H9 (cell line): ENCODE measurements around the gene RARA. TPM values are rescaled to one million over a fixed set of nuclear protein-coding genes. Genes with fewer than 3 reads are reported as not detected.

Experiments used
- DNase-seq: peaks from one replicate; pipeline ENCODE4 v3.0.0-alpha.2; 2017
- H2AFZ ChIP-seq: one replicate; pipeline ENCODE4 v1.6.1; 2013; ENCODE audit warnings: mild to moderate bottlenecking, low read length, control low read depth, moderate library complexity
- H2AK5ac ChIP-seq: 2 replicates; pipeline ENCODE4 v1.6.1; 2013; ENCODE audit warnings: low read length, control low read depth, mixed read lengths; ENCODE audit not compliant: insufficient read length
- H2BK120ac ChIP-seq: one replicate; pipeline ENCODE4 v1.6.1; 2013; ENCODE audit warnings: low read depth, mild to moderate bottlenecking, low read length, control low read depth, inconsistent platforms; ENCODE audit not compliant: poor library complexity, severe bottlenecking
- H2BK12ac ChIP-seq: 2 replicates; pipeline ENCODE4 v1.6.1; 2013; ENCODE audit warnings: low read length, control low read depth, mixed read lengths, low read depth; ENCODE audit not compliant: insufficient read length
- H2BK15ac ChIP-seq: 2 replicates; pipeline ENCODE4 v1.6.1; 2013; ENCODE audit warnings: low read depth, low read length, control low read depth
- H2BK20ac ChIP-seq: one replicate; pipeline ENCODE4 v1.6.1; 2013; ENCODE audit warnings: low read depth, mild to moderate bottlenecking, low read length, control low read depth, inconsistent platforms; ENCODE audit not compliant: poor library complexity, severe bottlenecking
- H2BK5ac ChIP-seq: 2 replicates; pipeline ENCODE4 v1.6.1; 2013; ENCODE audit warnings: low read length, control low read depth, mixed read lengths; ENCODE audit not compliant: insufficient read length
- H3K14ac ChIP-seq: 2 replicates; pipeline ENCODE4 v1.6.1; 2013; ENCODE audit warnings: low read length, control low read depth; ENCODE audit not compliant: insufficient read depth
- H3K18ac ChIP-seq: 2 replicates; pipeline ENCODE4 v1.6.1; 2013; ENCODE audit warnings: low read depth, mild to moderate bottlenecking, mixed read lengths, low read length, control low read depth; ENCODE audit not compliant: insufficient read length
- H3K23ac ChIP-seq: 2 replicates; pipeline ENCODE4 v1.6.1; 2013; ENCODE audit warnings: low read length, control low read depth, mixed read lengths, low read depth; ENCODE audit not compliant: insufficient read length
- H3K23me2 ChIP-seq: 2 replicates; pipeline ENCODE4 v1.6.1; 2013; ENCODE audit warnings: low read depth, mild to moderate bottlenecking, mixed read lengths, low read length, control low read depth; ENCODE audit not compliant: insufficient read length, poor library complexity, severe bottlenecking
- H3K27ac ChIP-seq: 2 replicates; pipeline ENCODE4 v1.5.1; 2013; ENCODE audit warnings: low read length, control low read depth, mixed read lengths, low read depth; ENCODE audit not compliant: insufficient read length
- H3K27me3 ChIP-seq: 2 replicates; pipeline ENCODE4 v1.6.1; 2013; ENCODE audit warnings: low read length, control low read depth, inconsistent platforms; ENCODE audit not compliant: insufficient read depth
- H3K4ac ChIP-seq: 2 replicates; pipeline ENCODE4 v1.6.1; 2013; ENCODE audit warnings: low read depth, mild to moderate bottlenecking, control low read depth, inconsistent platforms, low read length, moderate library complexity
- H3K4me1 ChIP-seq: 2 replicates; pipeline ENCODE4 v1.6.1; 2013; ENCODE audit warnings: low read length, control low read depth, inconsistent platforms; ENCODE audit not compliant: insufficient read depth
- H3K4me2 ChIP-seq: 2 replicates; pipeline ENCODE4 v1.6.1; 2013; ENCODE audit warnings: low read length, control low read depth, mixed read lengths; ENCODE audit not compliant: insufficient read length, insufficient read depth
- H3K56ac ChIP-seq: 2 replicates; pipeline ENCODE4 v1.6.1; 2013; ENCODE audit warnings: low read depth, mild to moderate bottlenecking, mixed read lengths, low read length, control low read depth; ENCODE audit not compliant: insufficient read length
- H3K79me1 ChIP-seq: 2 replicates; pipeline ENCODE4 v1.6.1; 2013; ENCODE audit warnings: low read depth, mild to moderate bottlenecking, moderate library complexity, low read length, control low read depth, inconsistent platforms; ENCODE audit not compliant: insufficient read depth, poor library complexity, severe bottlenecking
- H3K79me2 ChIP-seq: 2 replicates; pipeline ENCODE4 v1.6.1; 2013; ENCODE audit warnings: low read length, control low read depth, inconsistent platforms; ENCODE audit not compliant: insufficient read depth
- H3K9ac ChIP-seq: 2 replicates; pipeline ENCODE4 v1.6.1; 2013; ENCODE audit warnings: low read length, control low read depth, mixed read lengths; ENCODE audit not compliant: insufficient read length; ENCODE audit errors: extremely low read depth
- H3K9me3 ChIP-seq: one replicate; pipeline ENCODE4 v1.6.1; 2013; ENCODE audit warnings: low read depth, low read length, inconsistent platforms; ENCODE audit not compliant: control insufficient read depth
- H3T11ph ChIP-seq: one replicate; pipeline ENCODE4 v1.6.1; 2013; ENCODE audit warnings: mild to moderate bottlenecking, low read length, control low read depth, inconsistent platforms
- H4K20me1 ChIP-seq: one replicate; pipeline ENCODE4 v1.6.1; 2013; ENCODE audit not compliant: control insufficient read depth, insufficient read length, insufficient read depth
- H4K5ac ChIP-seq: 2 replicates; pipeline ENCODE4 v1.6.1; 2013; ENCODE audit warnings: low read depth, mild to moderate bottlenecking, mixed read lengths, low read length, control low read depth; ENCODE audit not compliant: insufficient read length
- H4K8ac ChIP-seq: replicated peaks from 2 replicates; pipeline ENCODE4 v1.6.1; 2013; ENCODE audit warnings: low read length, control low read depth, mixed read lengths, low read depth; ENCODE audit not compliant: insufficient read length
- H4K91ac ChIP-seq: 2 replicates; pipeline ENCODE4 v1.6.1; 2013; ENCODE audit warnings: low read depth, mild to moderate bottlenecking, moderate library complexity, mixed read lengths, low read length, control low read depth; ENCODE audit not compliant: insufficient read length
- H3K27ac Mint-ChIP-seq, 3 experiments: 2 replicates in 2 of 3; 3 replicates in 1 of 3; pipeline ENCODE4 v1.8.0; 2020 to 2021; ENCODE audit warnings: mixed read lengths in 3 of 3, mild to moderate bottlenecking in 1 of 3, moderate library complexity in 1 of 3
- H3K27me3 Mint-ChIP-seq: 2 replicates; pipeline ENCODE4 v1.8.0; 2021; ENCODE audit warnings: low read depth, mild to moderate bottlenecking, moderate library complexity, mixed read lengths
- H3K36me3 Mint-ChIP-seq, 3 experiments: 2 replicates in 2 of 3; 3 replicates in 1 of 3; pipeline ENCODE4 v1.8.0; 2020 to 2021; ENCODE audit warnings: low read depth in 3 of 3, mixed read lengths in 3 of 3; ENCODE audit not compliant: insufficient read depth in 1 of 3
- H3K4me1 Mint-ChIP-seq, 2 experiments: 2 replicates each; pipeline ENCODE4 v1.8.0; 2020; ENCODE audit warnings: mixed read lengths in 2 of 2
- H3K4me3 Mint-ChIP-seq, 2 experiments: 2 replicates in 1 of 2; 3 replicates in 1 of 2; pipeline ENCODE4 v1.8.0; 2020 to 2021; ENCODE audit warnings: mild to moderate bottlenecking in 2 of 2, mixed read lengths in 2 of 2, moderate library complexity in 1 of 2
- H3K9me3 Mint-ChIP-seq, 2 experiments: 2 replicates in 1 of 2; 3 replicates in 1 of 2; pipeline ENCODE4 v1.8.0; 2020; ENCODE audit warnings: mild to moderate bottlenecking in 2 of 2, mixed read lengths in 2 of 2, moderate library complexity in 1 of 2
- WGBS: extraction: QIAGEN DNeasy Blood & Tissue Kit; methylation state at CpG from one replicate; pipeline ENCODE4 v1.1.7; 2013; ENCODE audit warnings: missing lambda C conversion rate, low lambda C conversion rate, mixed read lengths; ENCODE audit not compliant: insufficient read length; ENCODE audit errors: extremely low coverage; 5-methylcytosine and 5-hydroxymethylcytosine counted together
- total RNA-seq: library from RNA; stranded (reverse); gene quantifications from 2 replicates; pipeline ENCODE4 v1.2.1, GENCODE V29; 2021
- TF ChIP-seq, protein P1 (sequence below): fragments of 200-600 bp; sonication (generic); conservative IDR thresholded peaks from 3 replicates; pipeline ENCODE4 v1.8.0; 2021; ENCODE audit warnings: antibody characterized with exemption, mild to moderate bottlenecking

The RARA gene
- total RNA-seq, 1 experiment from 2014 or later, result 17.6 TPM

DNA sequence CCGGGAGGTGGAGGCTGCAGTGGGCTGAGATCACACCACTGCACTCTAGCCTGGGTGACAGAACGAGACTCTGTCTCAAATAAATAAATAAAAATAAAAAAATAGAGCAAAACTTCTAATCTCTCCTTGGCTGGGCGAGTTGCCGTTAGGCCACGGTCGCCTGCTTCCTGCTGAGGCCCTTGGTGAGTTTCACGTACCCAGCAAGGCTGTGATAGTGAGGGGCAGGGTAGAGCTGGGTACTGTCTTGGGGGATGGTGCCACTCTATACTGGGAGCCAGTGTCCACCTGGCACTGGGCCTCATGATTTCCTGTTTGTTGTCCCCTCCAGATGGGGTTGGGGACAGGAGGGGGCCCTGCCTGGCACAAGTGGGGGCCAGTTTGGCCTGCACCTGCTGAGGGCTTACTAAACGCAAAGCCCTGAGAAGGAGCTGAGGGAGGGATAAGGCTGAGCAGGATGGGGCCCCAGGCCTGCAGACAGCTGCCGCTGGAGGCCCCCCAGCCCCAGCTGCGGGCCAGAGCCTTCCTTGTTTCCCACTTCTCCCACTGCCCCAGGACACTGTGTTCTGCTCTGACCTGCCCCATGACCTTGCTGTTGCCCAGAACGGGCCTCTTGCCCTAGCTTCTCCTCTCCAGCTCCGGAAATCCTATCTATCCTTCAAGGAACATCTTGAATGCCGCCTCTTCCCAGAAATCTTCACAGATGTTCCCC lies 30.1 kb downstream of the RARA start:
- WGBS, result no CpG with 5 or more reads among the region's 13 CpGs
- TF ChIP-seq, protein P1, sequence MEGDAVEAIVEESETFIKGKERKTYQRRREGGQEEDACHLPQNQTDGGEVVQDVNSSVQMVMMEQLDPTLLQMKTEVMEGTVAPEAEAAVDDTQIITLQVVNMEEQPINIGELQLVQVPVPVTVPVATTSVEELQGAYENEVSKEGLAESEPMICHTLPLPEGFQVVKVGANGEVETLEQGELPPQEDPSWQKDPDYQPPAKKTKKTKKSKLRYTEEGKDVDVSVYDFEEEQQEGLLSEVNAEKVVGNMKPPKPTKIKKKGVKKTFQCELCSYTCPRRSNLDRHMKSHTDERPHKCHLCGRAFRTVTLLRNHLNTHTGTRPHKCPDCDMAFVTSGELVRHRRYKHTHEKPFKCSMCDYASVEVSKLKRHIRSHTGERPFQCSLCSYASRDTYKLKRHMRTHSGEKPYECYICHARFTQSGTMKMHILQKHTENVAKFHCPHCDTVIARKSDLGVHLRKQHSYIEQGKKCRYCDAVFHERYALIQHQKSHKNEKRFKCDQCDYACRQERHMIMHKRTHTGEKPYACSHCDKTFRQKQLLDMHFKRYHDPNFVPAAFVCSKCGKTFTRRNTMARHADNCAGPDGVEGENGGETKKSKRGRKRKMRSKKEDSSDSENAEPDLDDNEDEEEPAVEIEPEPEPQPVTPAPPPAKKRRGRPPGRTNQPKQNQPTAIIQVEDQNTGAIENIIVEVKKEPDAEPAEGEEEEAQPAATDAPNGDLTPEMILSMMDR, result no peak
- H4K91ac ChIP-seq, result no peak overlapping the region
- peaks cover 14% of the 10 kb centered on the region; the same call in 1 of the 2 replicates for H3K27me3 ChIP-seq
- no peaks in the 10 kb centered on the region for H3K79me1 ChIP-seq
- H3K56ac ChIP-seq, result no peak overlapping the region
- H2BK120ac ChIP-seq, result no peak overlapping the region
- H2AK5ac ChIP-seq, result no peak overlapping the region
- H3K18ac ChIP-seq, result no peak overlapping the region
- no peak overlapping the region for H3K4me2 ChIP-seq
- H4K20me1 ChIP-seq, result peaks cover 3% of the 10 kb centered on the region
- no peak overlapping the region for H3K4ac ChIP-seq
- no peaks in the 10 kb centered on the region for H3K9me3 Mint-ChIP-seq
- H4K8ac ChIP-seq, result no peak overlapping the region
- peaks cover 27 to 34% of the 10 kb centered on the region in 2 experiments for H3K4me1 Mint-ChIP-seq
- no peak for DNase-seq
- no peak overlapping the region for H3K4me3 Mint-ChIP-seq
- no peak overlapping the region for H2BK5ac ChIP-seq
- H3K79me2 ChIP-seq, result no peaks in the 10 kb centered on the region
- H3K27ac ChIP-seq, result no peak overlapping the region
- H3K27ac Mint-ChIP-seq, result no peak overlapping the region
- H2BK12ac ChIP-seq, result no peak overlapping the region
- no peak overlapping the region for H2AFZ ChIP-seq
- no peak overlapping the region for H4K5ac ChIP-seq
- H3K27me3 Mint-ChIP-seq, result peaks cover 92% of the 10 kb centered on the region
- H3K14ac ChIP-seq, result no peak overlapping the region
- no peak overlapping the region for H2BK20ac ChIP-seq
- H3K23ac ChIP-seq, result no peak overlapping the region
- no peak overlapping the region for H3K9ac ChIP-seq
- H3K9me3 ChIP-seq, result no peaks in the 10 kb centered on the region
- H2BK15ac ChIP-seq, result no peak overlapping the region
- peaks cover 10% of the 10 kb centered on the region for H3K4me1 ChIP-seq
- peaks cover 0 to 6% (median 6%) of the 10 kb centered on the region in 3 experiments; a peak in 4 of 7 replicates for H3K36me3 Mint-ChIP-seq
- H3K23me2 ChIP-seq, result peaks cover 14% of the 10 kb centered on the region
- H3T11ph ChIP-seq, result no peak overlapping the region
